HG02798 (cell line): Measurements from ENCODE around the gene HOMER2.

ENCODE experiments used
- ATAC-seq: cut with Tn5 transposase; IDR thresholded peaks from one replicate; pipeline ENCODE4 v1.9.1; 2021; ENCODE audit warnings: mild to moderate bottlenecking; ENCODE audit not compliant: unreplicated experiment, poor library complexity

HOMER2 gene

DNA sequence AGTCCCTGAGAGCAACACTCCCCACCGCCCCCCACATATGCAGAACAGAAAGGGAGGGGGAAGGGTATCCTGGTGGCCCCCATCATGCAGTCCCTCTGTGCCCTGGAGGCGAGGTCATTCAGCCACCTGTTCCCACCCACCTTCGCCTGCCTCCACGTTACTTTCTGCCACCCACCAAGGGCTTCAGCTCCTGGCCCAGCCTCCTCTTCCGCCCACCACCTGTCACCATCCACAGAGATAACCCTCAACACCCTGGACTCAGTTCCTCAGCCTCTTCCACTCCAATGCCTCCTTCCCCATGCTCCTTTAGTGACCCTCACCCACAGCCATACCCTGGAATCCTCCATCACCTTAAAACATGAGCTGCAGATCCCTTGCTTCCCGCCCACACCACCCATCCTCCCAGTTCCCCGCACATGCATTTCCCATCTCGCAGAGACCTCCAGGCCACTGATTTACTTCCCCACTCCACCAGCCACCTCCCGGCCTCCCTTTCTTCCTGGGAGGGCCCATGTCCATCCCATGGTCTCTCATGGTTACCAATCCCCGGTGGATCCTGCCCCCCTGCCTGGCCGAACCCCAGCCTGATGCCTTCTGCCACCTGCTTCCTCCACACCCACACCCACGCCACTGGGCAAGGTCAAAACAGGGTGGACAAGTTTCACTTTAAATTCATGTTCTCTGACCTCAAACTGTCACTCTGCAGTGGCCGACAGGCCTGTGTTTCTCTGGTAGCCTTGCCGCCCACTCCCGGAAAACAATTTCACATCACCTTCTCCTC, 18.2 kb downstream of the HOMER2 start:
- ATAC-seq, result no peak

DNA sequence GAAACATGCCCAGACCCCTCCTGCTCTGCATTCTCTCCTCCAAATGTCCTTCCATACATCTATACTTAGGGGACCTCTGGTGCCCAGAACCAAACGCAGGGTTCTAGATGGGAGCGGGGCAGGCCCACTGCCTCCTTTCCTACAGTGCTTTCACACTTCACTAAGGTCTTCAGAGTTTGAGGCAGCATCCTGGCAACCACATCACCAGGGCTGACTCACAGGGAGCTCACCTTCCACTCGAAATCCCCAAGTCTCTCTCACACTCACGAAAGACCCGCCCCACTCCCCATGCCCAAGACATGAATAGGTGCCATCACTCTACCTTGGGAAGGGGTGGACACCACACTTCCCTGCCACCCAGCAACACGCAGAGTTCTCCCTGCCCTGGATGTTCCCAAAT, 18.9 kb downstream of the HOMER2 start:
- no peak for ATAC-seq

DNA sequence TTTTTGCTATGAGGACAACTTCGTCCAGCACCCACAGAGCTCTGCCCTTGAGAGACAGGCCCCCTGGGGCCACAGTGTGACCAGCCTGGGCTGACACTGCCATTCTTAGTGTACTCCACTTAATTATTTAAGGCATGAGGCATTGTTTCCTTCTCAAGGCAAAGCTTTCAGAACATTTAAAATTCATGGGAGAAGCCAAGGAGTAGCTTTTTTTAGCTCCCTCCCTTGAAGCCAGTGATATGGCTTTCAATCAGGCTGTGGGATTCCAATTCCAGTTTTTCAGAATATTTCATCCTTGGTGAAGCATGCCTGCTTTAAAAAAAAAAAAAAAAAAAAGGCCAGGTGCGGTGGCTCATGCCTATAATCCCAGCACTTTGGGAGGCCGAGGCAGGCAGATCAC, 21.3 kb downstream of the HOMER2 start:
- no peak for ATAC-seq

DNA sequence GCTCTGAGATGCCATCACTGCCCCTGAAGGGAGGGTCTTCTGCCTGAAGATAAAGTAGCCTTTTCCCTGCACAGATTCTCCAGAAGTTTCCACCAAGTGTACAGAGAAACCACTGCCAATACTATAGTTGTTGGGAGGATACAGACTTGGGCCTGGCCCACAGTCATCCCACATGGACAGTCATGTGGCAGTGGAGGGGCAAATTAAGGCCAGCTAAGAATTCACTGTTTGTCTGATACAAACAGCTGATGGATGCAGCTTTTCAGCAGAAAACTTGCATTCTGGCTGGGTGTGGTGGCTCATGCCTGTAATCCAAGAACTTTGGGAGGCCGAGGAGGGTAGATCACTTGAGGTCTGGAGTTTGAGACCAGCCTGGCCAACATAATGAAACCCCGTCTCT, 22.1 kb downstream of the HOMER2 start:
- ATAC-seq, result no peak

DNA sequence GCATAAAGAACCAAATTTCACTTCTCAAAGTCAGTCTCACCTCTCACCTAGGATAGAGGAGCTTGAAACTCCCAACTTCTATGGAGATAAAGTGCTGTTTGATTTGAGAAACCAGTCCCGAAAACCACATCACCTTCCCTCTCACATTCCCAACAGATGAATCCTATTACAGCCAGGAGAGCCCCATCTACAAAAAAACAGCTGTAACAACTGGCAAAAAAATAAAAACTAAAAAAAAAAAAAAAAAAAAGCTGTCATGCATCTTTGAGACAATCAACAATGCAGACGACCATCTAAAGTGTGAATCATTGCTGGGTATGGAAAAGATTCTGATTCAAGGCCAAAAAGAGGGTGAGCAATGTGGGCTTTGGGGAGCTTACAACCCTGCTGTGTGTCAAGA, 23.8 kb downstream of the HOMER2 start:
- no peak for ATAC-seq

DNA sequence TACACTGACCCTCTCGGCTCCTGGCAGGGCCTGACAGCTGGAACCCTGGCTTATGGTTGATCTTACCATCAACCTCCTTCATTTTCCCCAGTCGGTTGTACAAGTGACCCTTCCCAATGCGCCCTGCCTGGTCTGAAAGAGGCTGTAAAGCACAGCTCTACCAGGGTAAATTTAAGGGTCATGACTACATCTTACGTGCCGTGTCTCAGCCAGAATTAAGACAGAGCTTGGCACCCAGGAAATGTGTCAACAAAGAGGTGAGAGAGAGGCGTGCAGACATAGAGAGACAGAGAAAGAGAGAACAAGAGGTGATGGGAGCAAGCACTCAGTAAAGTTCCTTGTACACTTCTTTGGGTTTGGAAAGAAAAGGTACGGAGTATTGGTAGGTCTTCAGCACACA, 28.8 kb downstream of the HOMER2 start:
- ATAC-seq, result no peak

DNA sequence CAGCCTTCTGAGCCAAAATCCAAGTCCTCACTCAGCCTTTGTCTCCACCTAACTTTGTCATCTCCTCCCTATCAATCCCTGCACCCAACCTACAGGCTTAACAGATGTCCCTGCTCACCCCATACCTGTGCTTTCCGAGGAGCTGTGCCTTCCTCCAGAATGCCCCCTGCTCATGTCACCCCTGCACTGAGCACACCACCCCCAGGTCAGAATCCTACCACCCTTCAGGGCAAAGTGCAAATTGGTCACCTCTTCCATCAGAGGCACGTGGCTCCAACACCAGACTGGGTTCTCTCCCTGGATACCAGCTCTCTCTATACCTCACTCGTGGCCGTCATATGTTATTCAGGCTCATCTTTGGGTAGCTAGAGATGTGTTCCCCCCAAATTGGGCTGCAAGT, 29.8 kb downstream of the HOMER2 start:
- ATAC-seq, result no peak

DNA sequence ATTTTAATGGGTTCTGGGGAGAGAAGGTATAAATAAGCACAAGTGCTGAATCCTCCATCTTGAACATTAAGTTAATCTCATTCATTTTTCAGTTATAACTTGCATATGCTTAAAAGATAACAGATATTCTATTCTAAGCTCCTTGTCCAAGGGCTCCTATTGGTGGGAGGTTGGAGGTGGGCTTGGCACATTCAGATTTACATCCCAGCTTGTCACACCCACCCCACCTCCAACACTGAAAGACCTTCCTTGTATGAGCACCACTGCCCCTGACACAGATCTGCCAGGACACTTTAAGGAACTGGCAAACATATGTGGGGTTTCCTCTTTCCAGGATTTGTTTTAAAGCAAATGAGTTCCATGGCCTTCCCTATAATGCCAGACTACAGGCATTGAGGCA, 30.6 kb downstream of the HOMER2 start:
- ATAC-seq, result no peak

DNA sequence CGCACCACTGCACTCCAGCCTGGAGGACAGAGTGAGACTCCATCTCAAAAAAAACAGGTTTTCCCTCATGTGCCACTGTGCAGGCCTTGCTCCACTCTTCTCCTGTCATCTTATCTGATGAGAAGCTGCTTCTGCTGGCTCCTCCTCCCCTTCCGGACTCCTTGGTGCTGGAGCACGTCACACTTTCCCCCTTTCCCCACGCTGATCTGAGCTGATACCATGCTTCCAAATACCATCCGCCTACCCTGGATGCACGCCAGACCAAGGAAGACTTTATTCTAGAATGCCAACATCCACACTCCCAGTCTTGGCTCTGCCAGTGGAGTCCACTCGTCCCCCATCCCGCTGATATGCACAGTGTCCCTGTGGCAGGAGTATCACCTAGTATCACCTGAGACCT, 31.3 kb downstream of the HOMER2 start:
- ATAC-seq, result no peak

DNA sequence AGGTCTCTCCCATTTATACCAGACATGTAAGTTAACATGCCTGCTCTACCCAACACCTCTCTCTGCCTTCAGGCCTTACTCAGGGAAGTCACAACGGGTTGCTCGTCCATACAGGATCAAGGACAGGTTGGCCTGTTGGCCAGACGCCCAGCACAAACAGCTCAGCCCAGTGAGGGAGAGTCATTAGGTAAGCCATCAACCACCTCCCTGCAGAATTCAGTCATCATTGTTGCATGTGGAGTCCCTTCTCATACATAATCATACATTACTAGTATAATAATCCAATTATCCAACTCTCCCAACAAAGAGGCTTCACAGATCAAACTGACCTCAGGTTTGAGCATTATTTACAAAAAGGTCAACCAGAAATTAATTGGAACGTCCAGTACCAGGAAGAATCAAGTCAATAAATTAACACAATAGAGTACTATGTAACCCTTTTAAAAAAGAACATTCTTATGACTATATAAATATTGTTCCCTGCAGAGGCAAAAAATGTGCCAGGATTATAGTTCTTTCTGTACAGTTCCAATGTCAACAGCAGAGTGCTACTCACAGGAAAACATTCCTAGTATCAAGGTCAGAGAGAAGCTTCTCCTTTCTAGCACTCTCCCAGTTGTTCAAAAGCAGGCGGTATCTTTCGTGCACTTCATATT, 33.2 kb downstream of the HOMER2 start:
- ATAC-seq, result no peak

DNA sequence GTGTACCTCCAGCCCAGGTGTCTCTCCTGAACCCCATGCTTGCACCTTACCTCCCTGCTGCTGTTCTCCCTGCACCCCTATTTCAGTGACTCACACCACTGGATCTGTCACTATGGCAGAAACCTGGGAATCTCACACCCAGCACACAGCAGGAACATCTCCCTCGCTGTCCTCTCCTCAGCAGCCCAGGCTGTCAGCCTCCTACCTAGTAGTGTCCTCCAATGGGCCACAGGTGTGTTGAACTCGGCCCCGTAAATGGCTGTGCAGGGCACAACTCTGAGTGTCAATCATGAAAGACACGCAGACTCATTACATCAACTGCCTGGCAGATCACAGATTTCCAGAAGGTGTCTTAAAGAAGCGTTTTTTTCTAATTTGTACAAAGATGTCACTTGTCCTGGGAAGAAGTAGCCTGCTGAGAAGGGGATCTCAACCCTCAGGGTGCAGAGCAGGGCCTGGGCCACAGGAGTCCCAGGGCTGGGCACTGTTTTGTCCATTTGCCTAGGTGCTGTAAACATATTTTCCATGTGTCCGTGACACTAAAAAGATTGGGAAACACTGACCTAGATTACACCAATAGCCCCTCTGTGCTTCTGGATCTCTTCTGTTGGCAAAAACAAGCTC, 33.8 kb downstream of the HOMER2 start:
- ATAC-seq, result no peak

DNA sequence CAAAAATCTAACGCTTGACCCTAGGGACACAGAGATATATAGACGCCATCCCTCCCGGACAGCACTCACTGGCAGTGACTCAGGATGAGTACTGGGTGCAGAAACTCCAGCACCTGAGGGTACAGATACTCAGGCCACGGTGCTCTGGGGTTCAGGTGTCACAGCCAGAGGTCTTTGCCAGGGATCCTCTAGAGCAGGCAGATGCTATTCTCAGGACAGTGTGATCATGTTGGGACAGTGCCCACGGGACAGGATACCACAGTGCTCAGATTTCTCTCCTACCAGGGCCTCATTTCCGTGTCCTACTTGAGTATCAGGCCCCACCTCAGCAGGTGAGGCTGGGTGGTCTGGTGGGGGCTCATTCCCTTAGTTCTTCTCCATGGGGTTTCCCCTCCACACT, 34.4 kb downstream of the HOMER2 start:
- ATAC-seq, result no peak

DNA sequence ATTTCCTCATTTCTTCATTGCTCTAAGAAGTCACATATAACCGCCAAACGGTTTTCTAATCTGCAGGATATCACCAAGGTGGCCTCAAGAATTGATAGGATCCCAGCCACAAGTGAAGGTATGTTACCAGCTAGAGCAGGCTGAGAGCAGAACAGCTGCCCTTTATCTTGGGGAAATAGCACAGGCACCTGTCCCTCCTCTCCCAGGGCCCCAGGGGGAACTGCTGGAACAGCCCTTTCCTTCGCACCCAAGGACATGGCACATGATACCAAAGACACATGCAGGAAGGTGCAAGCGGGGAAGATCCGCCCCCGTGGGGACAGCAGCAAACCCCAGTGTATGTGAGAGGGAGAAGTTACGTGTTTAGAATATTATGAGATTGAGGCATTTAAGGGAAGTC, 35.3 kb downstream of the HOMER2 start:
- ATAC-seq, result no peak

DNA sequence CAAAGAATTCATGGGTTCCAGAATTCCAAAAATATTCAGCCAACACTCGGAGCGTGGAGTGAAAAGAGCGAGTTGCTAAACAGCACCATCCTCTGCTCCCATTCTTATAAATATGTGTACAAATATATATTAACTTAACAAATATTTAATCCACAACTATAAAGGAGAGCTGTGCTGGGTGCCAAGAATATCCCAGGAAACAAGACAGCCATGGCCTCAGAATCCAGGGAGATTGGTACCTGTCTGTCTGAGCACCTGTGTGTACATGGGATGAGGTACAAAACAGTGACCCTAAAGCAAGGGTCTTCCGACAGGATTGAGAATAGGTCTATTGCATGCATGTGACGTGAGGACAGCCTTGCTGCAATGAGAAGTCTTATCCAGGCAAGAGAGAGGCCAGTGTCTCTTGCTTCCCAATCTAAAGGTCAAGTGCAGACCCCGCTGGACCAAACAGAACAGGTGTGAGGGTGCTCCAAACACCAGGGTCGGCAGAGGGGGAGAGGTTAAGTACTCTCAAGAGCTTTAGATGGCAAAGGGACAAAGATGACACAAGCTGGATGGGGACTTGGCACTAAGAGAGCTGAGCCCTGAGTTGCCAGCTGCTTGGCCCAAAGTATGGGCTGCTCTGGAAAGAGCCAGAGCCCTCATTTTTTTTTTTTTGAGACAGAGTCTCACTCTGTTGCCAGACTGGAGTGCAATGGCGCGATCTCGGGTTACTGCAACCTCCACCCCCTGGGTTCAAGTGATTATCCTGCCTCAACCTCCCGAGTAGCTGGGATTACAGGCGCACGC, 36.2 kb downstream of the HOMER2 start:
- ATAC-seq, result no peak

DNA sequence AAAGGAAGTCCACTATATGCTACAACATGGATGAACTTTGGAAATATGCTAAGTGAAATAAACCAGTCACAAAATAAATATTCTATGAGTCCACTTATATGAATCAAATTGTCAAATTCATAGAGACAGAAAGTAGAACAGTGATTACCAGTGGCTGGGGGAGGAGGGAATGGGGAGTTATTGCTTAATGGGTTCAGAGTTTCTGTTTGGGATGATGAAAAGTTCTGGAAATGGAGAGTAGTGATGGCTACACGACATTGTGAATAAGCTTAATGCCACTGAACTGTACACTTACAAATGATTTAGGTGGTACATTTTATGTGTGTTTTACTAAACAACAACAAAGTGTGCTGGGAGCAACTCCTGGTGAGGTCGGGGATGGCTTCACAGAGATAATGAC, 38.1 kb downstream of the HOMER2 start:
- no peak for ATAC-seq

DNA sequence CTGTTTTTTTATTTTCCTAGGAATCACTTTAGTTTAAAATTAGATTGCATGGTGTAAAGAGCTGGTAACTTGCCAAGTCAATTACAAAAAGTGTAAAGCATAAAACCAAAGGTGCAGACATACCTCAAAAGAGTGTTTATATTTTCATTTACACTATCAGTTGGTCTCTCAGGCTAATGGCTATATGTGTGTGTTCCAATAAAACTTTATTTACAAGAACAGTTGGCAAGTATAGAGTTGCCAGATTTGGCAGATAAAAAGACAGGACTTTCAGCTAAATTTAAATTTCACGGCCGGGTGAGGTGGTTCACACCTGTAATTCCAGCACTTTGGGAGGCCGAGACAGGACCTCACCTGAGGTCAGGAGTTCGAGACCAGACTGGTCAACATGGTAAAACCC, 41.1 kb downstream of the HOMER2 start:
- ATAC-seq, result no peak

DNA sequence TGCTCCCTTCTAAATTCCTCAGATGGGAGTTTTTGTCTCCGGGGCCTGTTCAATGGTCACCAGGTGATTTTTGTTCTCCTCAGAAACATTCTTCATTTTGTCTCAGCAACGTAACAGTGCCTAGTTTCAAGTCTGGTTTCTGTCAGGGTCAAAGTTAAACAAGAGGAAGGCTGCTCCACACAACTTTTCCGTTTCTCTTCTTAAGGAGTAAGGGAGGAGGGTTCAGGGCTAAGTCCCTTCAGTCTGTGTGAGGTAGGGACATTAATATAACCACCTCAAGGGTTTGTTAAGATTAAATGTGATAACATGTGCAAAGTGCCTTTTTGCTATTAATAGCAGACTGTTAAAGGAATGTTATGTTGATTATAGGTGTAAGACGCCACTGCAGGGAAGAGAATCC, 41.8 kb downstream of the HOMER2 start:
- ATAC-seq, result no peak

DNA sequence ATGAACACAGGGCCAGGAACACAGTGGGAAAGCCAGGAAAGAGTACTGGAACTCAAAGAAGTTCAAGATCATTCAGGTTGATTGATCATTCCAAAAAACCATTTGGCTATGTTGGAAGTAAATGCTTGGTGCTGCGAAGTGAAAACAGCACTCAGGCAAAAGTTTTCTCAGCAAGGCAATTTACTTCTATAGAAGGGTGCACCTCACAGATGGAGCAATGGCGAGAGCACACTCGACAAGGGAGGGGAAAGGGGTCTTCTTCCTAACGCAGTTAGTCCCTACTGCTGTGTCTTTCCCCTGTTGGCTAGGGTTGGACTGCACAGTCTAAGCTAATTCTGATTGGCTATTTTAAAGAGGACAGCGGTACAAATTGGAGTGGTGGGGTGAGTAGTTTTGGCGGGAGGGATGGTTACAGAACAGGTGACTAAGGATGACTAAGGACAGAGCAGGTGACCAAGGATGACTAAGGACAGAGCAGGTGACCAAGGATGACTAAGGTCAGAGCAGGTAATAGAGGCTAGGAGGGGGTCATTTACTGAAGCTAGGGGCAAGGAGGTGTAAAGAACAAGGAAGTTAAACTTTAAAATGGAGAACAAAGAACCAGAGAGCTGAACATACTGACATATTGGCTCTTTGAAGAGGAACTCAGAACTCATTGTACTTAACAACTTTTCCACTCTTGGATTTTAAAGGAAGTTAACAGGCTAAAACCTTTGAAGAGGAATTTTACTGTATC, 43.3 kb downstream of the HOMER2 start:
- ATAC-seq, result no peak

DNA sequence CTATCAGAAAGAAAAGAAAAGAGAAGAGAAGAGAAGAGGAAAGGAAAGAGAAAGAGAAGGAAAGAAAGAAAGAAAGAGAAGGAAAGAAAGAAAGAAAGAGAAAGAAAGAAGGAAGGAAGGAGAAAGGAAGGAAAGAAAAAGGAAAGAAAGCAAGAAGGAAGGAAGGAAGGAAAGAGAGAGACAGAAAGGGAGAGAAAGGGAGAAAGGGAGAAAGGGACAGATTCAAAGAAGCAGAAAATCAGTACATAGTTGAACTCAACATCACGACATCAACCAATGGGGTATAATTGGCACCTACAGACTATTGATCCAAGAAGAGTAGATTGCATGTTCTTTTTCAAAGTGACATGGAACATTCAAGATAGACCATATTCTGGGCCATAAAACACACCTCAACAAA, 45.2 kb downstream of the HOMER2 start:
- no peak for ATAC-seq

DNA sequence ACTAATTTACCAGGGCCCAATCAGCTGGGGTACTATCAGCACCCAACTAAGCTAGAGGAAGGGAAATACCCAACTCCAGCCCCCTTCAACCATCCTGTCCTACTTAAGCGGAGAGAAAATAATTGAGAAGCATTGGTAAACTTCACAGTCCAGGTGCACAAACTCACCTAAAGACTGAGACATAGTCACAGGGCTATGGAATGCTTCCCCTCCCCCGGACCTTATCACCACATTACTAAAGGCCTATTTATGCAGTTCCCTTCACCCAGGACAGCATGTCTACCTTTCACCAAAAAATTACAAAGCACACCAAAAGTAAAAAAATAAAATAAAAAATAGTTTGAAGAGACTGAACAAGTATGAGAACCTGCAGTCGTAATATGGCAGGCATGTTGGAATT, 47.9 kb downstream of the HOMER2 start:
- ATAC-seq, result no peak
